Activated CD4-positive, alpha-beta T cell treated with anti-CD3 and anti-CD28 coated beads for 1 hour (primary cell): Measurements from ENCODE around the gene C19orf47.
"Not testable (repeated sequence)": the region's sequence is repeated elsewhere in the genome, so short reads cannot be mapped to it uniquely, and the experiment has no call there.

Experiments used
- DNase-seq: peaks from one replicate; pipeline ENCODE4 v3.0.0-alpha.2; 2020

Gene C19orf47

GRCh38 chr19:40374084-40374483 is 25.9 kb upstream of the C19orf47 start:
- no peak for DNase-seq

GRCh38 chr19:40371802-40372122 is 23.6 kb upstream of the C19orf47 start:
- DNase-seq, result no peak

- DNase-seq, result no peak
Observed at GRCh38 chr19:40370997-40371801, 23.0 kb upstream of the C19orf47 start.

GRCh38 chr19:40370253-40370652 is 22.1 kb upstream of the C19orf47 start:
- not testable (repeated sequence) for DNase-seq

GRCh38 chr19:40369797-40370196 is 21.6 kb upstream of the C19orf47 start:
- DNase-seq, result no peak

- no peak for DNase-seq
Observed at GRCh38 chr19:40367577-40368434, 19.6 kb upstream of the C19orf47 start.

GRCh38 chr19:40366697-40367561 is 18.7 kb upstream of the C19orf47 start:
- no peak for DNase-seq

- DNase-seq, result no peak
Observed at GRCh38 chr19:40365613-40366401, 17.6 kb upstream of the C19orf47 start.

- DNase-seq, result no peak
Observed at GRCh38 chr19:40365010-40365409, 16.8 kb upstream of the C19orf47 start.

GRCh38 chr19:40363069-40363468 is 14.9 kb upstream of the C19orf47 start:
- DNase-seq, result no peak

GRCh38 chr19:40362160-40362559 is 14.0 kb upstream of the C19orf47 start:
- no peak for DNase-seq

- DNase-seq, result no peak
Observed at GRCh38 chr19:40360708-40361241, 12.6 kb upstream of the C19orf47 start.

GRCh38 chr19:40360020-40360707 is 12.0 kb upstream of the C19orf47 start:
- no peak for DNase-seq

- no peak for DNase-seq
Observed at GRCh38 chr19:40358773-40359172, 10.6 kb upstream of the C19orf47 start.

GRCh38 chr19:40357640-40358039 is 9.4 kb upstream of the C19orf47 start:
- DNase-seq, result no peak

GRCh38 chr19:40356681-40357595 is 8.7 kb upstream of the C19orf47 start:
- DNase-seq, result no peak

- no peak for DNase-seq
Observed at GRCh38 chr19:40355975-40356680, 7.9 kb upstream of the C19orf47 start.

GRCh38 chr19:40348961-40349507 is 837 bp upstream of the C19orf47 start:
- DNase-seq, result no peak

GRCh38 chr19:40344422-40344821 is 3.8 kb downstream of the C19orf47 start:
- DNase-seq, result no peak
